Testis (tissue), 2 donors: Measurements from ENCODE around the gene IRF5.

Experiments
- CTCF ChIP-seq, 3 experiments: fragments of 450-650 bp in 2 of 3; fragments of 200-600 bp in 1 of 3; sonication (generic) in 1 of 3; IDR thresholded peaks; one replicate each; pipeline ENCODE4 v1.5.1; 2016 to 2019; ENCODE audit warnings: antibody characterized with exemption in 3 of 3, mild to moderate bottlenecking in 2 of 3, moderate library complexity in 1 of 3
- POLR2A ChIP-seq: fragments of 450-650 bp; IDR thresholded peaks from one replicate; pipeline ENCODE4 v1.6.1; 2017; ENCODE audit warnings: antibody characterized with exemption, mild to moderate bottlenecking, moderate library complexity

GRCh38 chr7:128908750-128909624, 28.7 kb upstream of the IRF5 start:
- TF ChIP-seq CTCF (IDR thresholded peaks at IDR 0.05) (no peak), POLR2A (no peak)
